Measurements from ENCODE around the gene VSX1. TPM values are rescaled to one million over a fixed set of nuclear protein-coding genes. Genes with fewer than 3 reads are reported as not detected.

The VSX1 gene
- total RNA-seq, 1 experiment from 2014 or later = not detected

DNA sequence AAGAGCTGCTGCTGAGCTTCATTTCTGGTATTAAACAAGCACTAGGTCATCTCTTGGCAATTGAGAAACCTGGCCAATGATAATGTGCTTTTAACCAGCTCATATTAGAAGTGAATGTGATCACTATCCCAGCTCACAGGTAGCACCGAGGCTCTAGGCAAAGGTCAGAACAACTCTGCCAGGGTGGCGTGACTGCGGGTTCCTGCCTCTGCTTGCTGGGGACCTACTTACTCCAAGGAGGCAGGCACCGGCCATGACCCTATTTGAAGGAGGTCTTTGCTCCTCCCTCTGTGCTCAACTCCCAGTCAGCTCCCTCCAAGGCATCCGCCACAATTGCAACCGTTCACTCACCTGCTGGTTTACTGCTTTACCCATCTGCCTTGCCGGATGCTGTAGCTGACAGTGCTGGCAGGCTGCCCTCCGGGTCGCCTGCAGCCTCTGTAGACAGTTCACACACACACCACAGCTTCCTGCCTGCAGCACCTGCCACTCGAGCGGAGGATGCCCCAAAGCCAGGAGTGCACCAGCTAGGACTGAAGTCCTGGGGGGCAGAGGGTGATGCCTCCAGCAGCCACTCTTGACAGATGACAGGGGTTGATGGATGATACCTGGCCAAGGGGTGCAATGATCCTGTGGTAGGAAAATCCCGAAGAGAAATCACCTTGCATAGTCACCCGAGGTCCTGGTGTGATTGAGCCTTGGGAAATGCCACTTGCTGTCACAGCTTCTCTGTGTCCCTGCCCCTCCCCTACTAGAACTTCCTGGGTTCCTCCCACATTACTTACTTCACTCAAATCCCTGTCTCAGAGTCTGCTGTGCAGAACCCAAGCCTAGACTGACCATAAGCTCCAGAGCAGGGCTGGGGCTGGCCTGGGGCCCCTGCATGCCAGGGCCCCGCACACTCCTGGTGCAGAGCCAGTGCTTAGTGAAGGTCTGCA, 8.8 kb upstream of the VSX1 start:
- Mint-ChIP-seq H3K36me3 (ENCODE audit: insufficient read depth, unreplicated experiment) (no peaks in the 10 kb centered on the region), H3K4me1 (ENCODE audit: insufficient read depth, unreplicated experiment) (no peaks in the 10 kb centered on the region), H3K4me3 (ENCODE audit: unreplicated experiment) (no peak overlapping the region), H3K9me3 (ENCODE audit: unreplicated experiment) (no peaks in the 10 kb centered on the region), H3K27ac (ENCODE audit: low read depth, unreplicated experiment) (no peak overlapping the region), H3K27me3 (ENCODE audit: insufficient read depth, unreplicated experiment) (peaks cover 15% of the 10 kb centered on the region)
- no peak for DNase-seq (ENCODE audit: unreplicated experiment)
- intact Hi-C loops (cut with micrococcal nuclease) = no loop called here
- TF ChIP-seq, protein P1, sequence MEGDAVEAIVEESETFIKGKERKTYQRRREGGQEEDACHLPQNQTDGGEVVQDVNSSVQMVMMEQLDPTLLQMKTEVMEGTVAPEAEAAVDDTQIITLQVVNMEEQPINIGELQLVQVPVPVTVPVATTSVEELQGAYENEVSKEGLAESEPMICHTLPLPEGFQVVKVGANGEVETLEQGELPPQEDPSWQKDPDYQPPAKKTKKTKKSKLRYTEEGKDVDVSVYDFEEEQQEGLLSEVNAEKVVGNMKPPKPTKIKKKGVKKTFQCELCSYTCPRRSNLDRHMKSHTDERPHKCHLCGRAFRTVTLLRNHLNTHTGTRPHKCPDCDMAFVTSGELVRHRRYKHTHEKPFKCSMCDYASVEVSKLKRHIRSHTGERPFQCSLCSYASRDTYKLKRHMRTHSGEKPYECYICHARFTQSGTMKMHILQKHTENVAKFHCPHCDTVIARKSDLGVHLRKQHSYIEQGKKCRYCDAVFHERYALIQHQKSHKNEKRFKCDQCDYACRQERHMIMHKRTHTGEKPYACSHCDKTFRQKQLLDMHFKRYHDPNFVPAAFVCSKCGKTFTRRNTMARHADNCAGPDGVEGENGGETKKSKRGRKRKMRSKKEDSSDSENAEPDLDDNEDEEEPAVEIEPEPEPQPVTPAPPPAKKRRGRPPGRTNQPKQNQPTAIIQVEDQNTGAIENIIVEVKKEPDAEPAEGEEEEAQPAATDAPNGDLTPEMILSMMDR (IDR thresholded peaks at IDR 0.05; ENCODE audit: unreplicated experiment) = no peak
- POLR2A ChIA-PET = interaction anchor here (0.6 to 0.8 kb wide), 2 partner anchors 14 to 24 kb away, joined by 3 read pairs; no protein-coding TSS in a partner anchor
- CTCF ChIA-PET = interaction anchor here (0.6 to 1.6 kb wide), 4 partner anchors 32 to 97 kb away, joined by 3 to 7 read pairs (median 3); no protein-coding TSS in a partner anchor
- no TSS peak for BruUV-seq (replicated peaks)

GRCh38 chr20:25089662-25090061, 7.7 kb upstream of the VSX1 start:
- no peak overlapping the region for H3K4me3 Mint-ChIP-seq (ENCODE audit: unreplicated experiment)
- no peak for DNase-seq (ENCODE audit: unreplicated experiment)
- no peak overlapping the region for H3K27ac Mint-ChIP-seq (ENCODE audit: low read depth, unreplicated experiment)
- no TSS peak for BruUV-seq (replicated peaks)
- no peaks in the 10 kb centered on the region for H3K4me1 Mint-ChIP-seq (ENCODE audit: insufficient read depth, unreplicated experiment)
- H3K36me3 Mint-ChIP-seq (ENCODE audit: insufficient read depth, unreplicated experiment) = no peaks in the 10 kb centered on the region
- ChIA-PET POLR2A (no interaction called here), CTCF (interaction anchor here (0.6 to 0.7 kb wide), 2 partner anchors 38 to 96 kb away, joined by 3 read pairs; no protein-coding TSS in a partner anchor)
- peaks cover 15% of the 10 kb centered on the region for H3K27me3 Mint-ChIP-seq (ENCODE audit: insufficient read depth, unreplicated experiment)
- H3K9me3 Mint-ChIP-seq (ENCODE audit: unreplicated experiment) = no peaks in the 10 kb centered on the region
- intact Hi-C loops (cut with micrococcal nuclease) = no loop called here
- TF ChIP-seq, protein P1 (IDR thresholded peaks at IDR 0.05; ENCODE audit: unreplicated experiment) = no peak

DNA sequence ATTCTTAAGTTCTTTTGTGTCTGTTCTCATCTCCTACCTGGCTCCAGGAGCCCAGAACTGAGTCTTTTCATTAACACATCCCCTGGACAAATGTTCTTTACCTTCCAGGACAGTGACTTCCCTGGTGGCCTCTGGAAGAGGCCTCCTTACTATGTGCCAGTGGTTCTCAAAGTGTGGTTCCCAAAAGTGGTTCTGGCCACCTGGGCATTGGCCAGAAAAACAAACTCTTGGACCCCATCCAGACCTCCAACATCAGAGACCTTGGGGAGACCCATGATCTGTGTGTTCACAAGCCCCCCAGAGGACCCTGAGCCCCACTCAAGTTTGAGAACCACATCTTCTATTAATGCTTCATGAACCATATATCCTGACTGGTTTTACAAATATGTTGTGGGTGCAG, 7.2 kb upstream of the VSX1 start:
- CTCF ChIA-PET = interaction anchor here (0.6 to 0.7 kb wide), 2 partner anchors 37 to 96 kb away, joined by 3 read pairs; no protein-coding TSS in a partner anchor
- DNase-seq (ENCODE audit: unreplicated experiment) = no peak
- peaks cover 19% of the 10 kb centered on the region for H3K27me3 Mint-ChIP-seq (ENCODE audit: insufficient read depth, unreplicated experiment)
- POLR2A ChIA-PET = no interaction called here
- H3K4me1 Mint-ChIP-seq (ENCODE audit: insufficient read depth, unreplicated experiment) = no peaks in the 10 kb centered on the region
- H3K9me3 Mint-ChIP-seq (ENCODE audit: unreplicated experiment) = no peaks in the 10 kb centered on the region
- no TSS peak for BruUV-seq (replicated peaks)
- TF ChIP-seq, protein P1 (IDR thresholded peaks at IDR 0.05; ENCODE audit: unreplicated experiment) = no peak
- no peak overlapping the region for H3K4me3 Mint-ChIP-seq (ENCODE audit: unreplicated experiment)
- intact Hi-C loops (cut with micrococcal nuclease) = no loop called here
- H3K36me3 Mint-ChIP-seq (ENCODE audit: insufficient read depth, unreplicated experiment) = no peaks in the 10 kb centered on the region
- H3K27ac Mint-ChIP-seq (ENCODE audit: low read depth, unreplicated experiment) = no peak overlapping the region

GRCh38 chr20:25088267-25088666, 6.3 kb upstream of the VSX1 start:
- no TSS peak for BruUV-seq (replicated peaks)

More at GRCh38 chr20:25088267-25088666, 6.3 kb upstream of the VSX1 start:
- ChIA-PET POLR2A (interaction anchor here (0.7 kb wide), 1 partner anchor 99 kb away, joined by 4 read pairs; no protein-coding TSS in a partner anchor), CTCF (no interaction called here)
- DNase-seq (ENCODE audit: unreplicated experiment) = no peak
- Mint-ChIP-seq H3K4me1 (ENCODE audit: insufficient read depth, unreplicated experiment) (no peaks in the 10 kb centered on the region), H3K9me3 (ENCODE audit: unreplicated experiment) (no peaks in the 10 kb centered on the region), H3K27ac (ENCODE audit: low read depth, unreplicated experiment) (no peak overlapping the region), H3K4me3 (ENCODE audit: unreplicated experiment) (no peak overlapping the region), H3K27me3 (ENCODE audit: insufficient read depth, unreplicated experiment) (peaks cover 26% of the 10 kb centered on the region), H3K36me3 (ENCODE audit: insufficient read depth, unreplicated experiment) (no peaks in the 10 kb centered on the region)
- intact Hi-C loops (cut with micrococcal nuclease) = no loop called here
- TF ChIP-seq, protein P1 (IDR thresholded peaks at IDR 0.05; ENCODE audit: unreplicated experiment) = no peak
